GM21786 (cell line): Measurements from ENCODE around the gene LEAP2.
"Not testable (repeated sequence)": the region's sequence is repeated elsewhere in the genome, so short reads cannot be mapped to it uniquely, and the experiment has no call there.

ENCODE experiments used
- ATAC-seq: cut with Tn5 transposase; IDR thresholded peaks from one replicate; pipeline ENCODE4 v1.9.1; 2021; ENCODE audit not compliant: unreplicated experiment

The LEAP2 gene

GRCh38 chr5:132840313-132840712, 33.2 kb upstream of the LEAP2 start:
- ATAC-seq = no peak

- no peak for ATAC-seq
Observed at GRCh38 chr5:132840896-132841295, 32.6 kb upstream of the LEAP2 start.

- no peak for ATAC-seq
Observed at GRCh38 chr5:132841305-132841704, 32.2 kb upstream of the LEAP2 start.

- ATAC-seq = no peak
Observed at GRCh38 chr5:132848270-132848669, 25.2 kb upstream of the LEAP2 start.

GRCh38 chr5:132849347-132849746, 24.1 kb upstream of the LEAP2 start:
- ATAC-seq = no peak

- ATAC-seq = no peak
Observed at GRCh38 chr5:132850066-132850465, 23.4 kb upstream of the LEAP2 start.

- ATAC-seq = no peak
Observed at GRCh38 chr5:132853323-132853722, 20.1 kb upstream of the LEAP2 start.

- no peak for ATAC-seq
Observed at GRCh38 chr5:132853790-132854189, 19.7 kb upstream of the LEAP2 start.

GRCh38 chr5:132854301-132854700, 19.2 kb upstream of the LEAP2 start:
- no peak for ATAC-seq

GRCh38 chr5:132854992-132855391, 18.5 kb upstream of the LEAP2 start:
- ATAC-seq = not testable (repeated sequence)

GRCh38 chr5:132856011-132856410, 17.5 kb upstream of the LEAP2 start:
- no peak for ATAC-seq

GRCh38 chr5:132859889-132860437, 13.5 kb upstream of the LEAP2 start:
- no peak for ATAC-seq

- ATAC-seq = no peak
Observed at GRCh38 chr5:132860742-132861141, 12.7 kb upstream of the LEAP2 start.

GRCh38 chr5:132865668-132866341, 7.7 kb upstream of the LEAP2 start:
- ATAC-seq = peak; percentile 18

GRCh38 chr5:132866342-132867045, 7.0 kb upstream of the LEAP2 start, which contains the start of the genes GDF9 and UQCRQ:
TSS of gene GDF9 (minus strand) at chr5:132866469. CDS start at chr5:132864533, 1,936 bp downstream.
TSS of gene UQCRQ (plus strand) at chr5:132866642. CDS start at chr5:132866882, 240 bp downstream.
- peak; percentile 99 for ATAC-seq

GRCh38 chr5:132867046-132867451, 6.4 kb upstream of the LEAP2 start:
- ATAC-seq = no peak

GRCh38 chr5:132868754-132869153, 4.7 kb upstream of the LEAP2 start:
- ATAC-seq = no peak

GRCh38 chr5:132870801-132871200, 2.7 kb upstream of the LEAP2 start:
- ATAC-seq = no peak

GRCh38 chr5:132871459-132872284, 1.8 kb upstream of the LEAP2 start:
- ATAC-seq = no peak

- ATAC-seq = no peak
Observed at GRCh38 chr5:132872788-132873118, 715 bp upstream of the LEAP2 start.

GRCh38 chr5:132873930-132874271, 433 bp downstream of the LEAP2 start:
- no peak for ATAC-seq
